Choroid plexus epithelial cell (primary cell): Measurements from ENCODE around the gene OR52I1.

Experiments
- DNase-seq: peaks from one replicate; pipeline ENCODE4 v3.0.0-alpha.2; 2010; ENCODE audit warnings: low read depth
- H3K4me3 ChIP-seq: 2 replicates; pipeline ENCODE4 v1.5.1; 2011; ENCODE audit warnings: low read depth, mild to moderate bottlenecking, control low read depth, low read length, moderate library complexity
- TF ChIP-seq, protein P1 (sequence below): conservative IDR thresholded peaks from 2 replicates; pipeline ENCODE4 v1.5.1; 2011; ENCODE audit warnings: low read depth, mild to moderate bottlenecking, control low read depth, inconsistent platforms, low read length, moderate library complexity

OR52I1 gene

DNA sequence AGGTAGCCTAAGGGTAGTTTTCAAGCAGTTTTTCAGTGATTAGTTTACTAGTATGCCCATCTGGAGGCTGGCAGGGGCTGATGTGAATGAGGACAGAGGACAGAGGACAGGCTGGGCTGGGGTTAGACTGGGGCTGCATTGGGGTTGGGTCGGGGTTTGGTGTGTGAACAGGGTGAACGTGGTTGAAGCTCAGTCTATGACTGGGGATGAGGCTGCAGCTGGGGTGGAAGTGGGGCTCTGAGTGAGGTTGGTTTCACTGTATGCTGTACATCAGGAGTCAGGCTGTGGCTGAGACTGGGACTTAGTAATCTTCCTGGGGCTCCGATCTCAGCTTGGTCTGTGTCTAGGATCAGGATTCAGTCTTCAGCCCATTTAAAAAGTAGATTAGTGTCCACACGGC, 50.4 kb downstream of the OR52I1 start:
- no peak for DNase-seq
- no peak overlapping the region for H3K4me3 ChIP-seq
- TF ChIP-seq, protein P1, sequence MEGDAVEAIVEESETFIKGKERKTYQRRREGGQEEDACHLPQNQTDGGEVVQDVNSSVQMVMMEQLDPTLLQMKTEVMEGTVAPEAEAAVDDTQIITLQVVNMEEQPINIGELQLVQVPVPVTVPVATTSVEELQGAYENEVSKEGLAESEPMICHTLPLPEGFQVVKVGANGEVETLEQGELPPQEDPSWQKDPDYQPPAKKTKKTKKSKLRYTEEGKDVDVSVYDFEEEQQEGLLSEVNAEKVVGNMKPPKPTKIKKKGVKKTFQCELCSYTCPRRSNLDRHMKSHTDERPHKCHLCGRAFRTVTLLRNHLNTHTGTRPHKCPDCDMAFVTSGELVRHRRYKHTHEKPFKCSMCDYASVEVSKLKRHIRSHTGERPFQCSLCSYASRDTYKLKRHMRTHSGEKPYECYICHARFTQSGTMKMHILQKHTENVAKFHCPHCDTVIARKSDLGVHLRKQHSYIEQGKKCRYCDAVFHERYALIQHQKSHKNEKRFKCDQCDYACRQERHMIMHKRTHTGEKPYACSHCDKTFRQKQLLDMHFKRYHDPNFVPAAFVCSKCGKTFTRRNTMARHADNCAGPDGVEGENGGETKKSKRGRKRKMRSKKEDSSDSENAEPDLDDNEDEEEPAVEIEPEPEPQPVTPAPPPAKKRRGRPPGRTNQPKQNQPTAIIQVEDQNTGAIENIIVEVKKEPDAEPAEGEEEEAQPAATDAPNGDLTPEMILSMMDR: no peak
